HEK293 (cell line): ENCODE measurements around the gene CDK19.
A peak's percentile ranks its signal among the peaks of the same experiment; 100 is the strongest.

ENCODE experiments used
- CTCF ChIA-PET: fragments of 350-600 bp; formaldehyde crosslinking; extraction: SDS; loops from one replicate; lab custom pipeline; 2021; ENCODE audit warnings: antibody characterized with exemption; lab: Yijun Ruan, JAX
- POLR2A ChIA-PET: fragments of 300-600 bp; formaldehyde crosslinking; extraction: SDS; loops from one replicate; lab custom pipeline; 2020; ENCODE audit warnings: antibody characterized with exemption, inconsistent platforms; lab: Yijun Ruan, JAX
- H3K27ac ChIP-seq: fragments of 200-500 bp; sonication (Bioruptor generic); 2 replicates; pipeline ENCODE4 v1.5.1; 2014; ENCODE audit warnings: low read depth, low read length, control low read depth, inconsistent platforms; ENCODE audit errors: extremely low read depth
- H3K36me3 ChIP-seq, 2 experiments: fragments of 200-500 bp in 1 of 2; sonication (Bioruptor generic) in 1 of 2; 1 replicate in 1 of 2; 2 replicates in 1 of 2; pipeline ENCODE4 v1.5.1; 2014 to 2017; ENCODE audit warnings: inconsistent platforms in 2 of 2, low read length in 2 of 2; ENCODE audit not compliant: control insufficient read depth in 2 of 2, insufficient read depth in 1 of 2
- H3K4me1 ChIP-seq: fragments of 200-500 bp; sonication (Bioruptor generic); 2 replicates; pipeline ENCODE4 v1.5.1; 2014; ENCODE audit warnings: mild to moderate bottlenecking, low read length, inconsistent platforms; ENCODE audit not compliant: control insufficient read depth, insufficient read depth
- H3K4me3 ChIP-seq: 2 replicates; pipeline ENCODE4 v1.5.1; 2011; ENCODE audit warnings: low read depth, mild to moderate bottlenecking, control low read depth, low read length, moderate library complexity
- H3K9me3 ChIP-seq: fragments of 200-500 bp; sonication (Bioruptor generic); 2 replicates; pipeline ENCODE4 v1.5.1; 2014; ENCODE audit warnings: low read depth, low read length, inconsistent platforms; ENCODE audit not compliant: control insufficient read depth, insufficient read depth
- ATF2 ChIP-seq: fragments of 450-650 bp; formaldehyde crosslinking; IDR thresholded peaks from 2 replicates; pipeline ENCODE4 v1.5.1; 2016; ENCODE audit warnings: missing biosample characterization, missing genetic modification characterization, low read depth
- BCL11B ChIP-seq: fragments of 450-650 bp; formaldehyde crosslinking; IDR thresholded peaks from 2 replicates; pipeline ENCODE4 v1.5.1; 2016; ENCODE audit warnings: low read depth, missing biosample characterization, missing genetic modification characterization
- BCL6B ChIP-seq: fragments of 450-650 bp; formaldehyde crosslinking; IDR thresholded peaks from 2 replicates; pipeline ENCODE4 v1.5.1; 2017; ENCODE audit warnings: missing biosample characterization, missing genetic modification characterization
- KLF17 ChIP-seq: fragments of 450-650 bp; formaldehyde crosslinking; IDR thresholded peaks from 2 replicates; pipeline ENCODE4 v1.5.1; 2016; ENCODE audit warnings: missing biosample characterization, missing genetic modification characterization
- MYNN ChIP-seq: fragments of 450-650 bp; formaldehyde crosslinking; IDR thresholded peaks from 2 replicates; pipeline ENCODE4 v1.5.1; 2016; ENCODE audit warnings: missing biosample characterization, missing genetic modification characterization, borderline replicate concordance
- MZF1 ChIP-seq: fragments of 450-650 bp; formaldehyde crosslinking; IDR thresholded peaks from 2 replicates; pipeline ENCODE4 v1.5.1; 2017; ENCODE audit warnings: missing biosample characterization, missing genetic modification characterization, borderline replicate concordance
- OVOL3 ChIP-seq: fragments of 450-650 bp; formaldehyde crosslinking; IDR thresholded peaks from 2 replicates; pipeline ENCODE4 v1.5.1; 2016; ENCODE audit warnings: missing biosample characterization, missing genetic modification characterization
- PATZ1 ChIP-seq: fragments of 450-650 bp; formaldehyde crosslinking; IDR thresholded peaks from 2 replicates; pipeline ENCODE4 v1.5.1; 2016; ENCODE audit warnings: missing biosample characterization, missing genetic modification characterization
- PRDM6 ChIP-seq: fragments of 450-650 bp; formaldehyde crosslinking; IDR thresholded peaks from 2 replicates; pipeline ENCODE4 v1.5.1; 2017; ENCODE audit warnings: missing biosample characterization, missing genetic modification characterization
- YY1 ChIP-seq: fragments of 450-650 bp; formaldehyde crosslinking; IDR thresholded peaks from 2 replicates; pipeline ENCODE4 v1.5.1; 2018; ENCODE audit warnings: missing biosample characterization, missing genetic modification characterization
- ZBTB1 ChIP-seq: fragments of 450-650 bp; formaldehyde crosslinking; IDR thresholded peaks from 2 replicates; pipeline ENCODE4 v1.5.1; 2016; ENCODE audit warnings: missing biosample characterization, missing genetic modification characterization
- ZNF114 ChIP-seq: fragments of 450-650 bp; formaldehyde crosslinking; IDR thresholded peaks from 2 replicates; pipeline ENCODE4 v1.5.0; 2017; ENCODE audit warnings: missing biosample characterization, missing genetic modification characterization
- ZNF174 ChIP-seq: fragments of 450-650 bp; formaldehyde crosslinking; IDR thresholded peaks from 2 replicates; pipeline ENCODE4 v1.5.0; 2017; ENCODE audit warnings: missing biosample characterization, mild to moderate bottlenecking, missing genetic modification characterization
- ZNF175 ChIP-seq: fragments of 450-650 bp; formaldehyde crosslinking; IDR thresholded peaks from 2 replicates; pipeline ENCODE4 v1.5.1; 2016; ENCODE audit warnings: missing biosample characterization, missing genetic modification characterization
- ZNF2 ChIP-seq: fragments of 450-650 bp; formaldehyde crosslinking; IDR thresholded peaks from 2 replicates; pipeline ENCODE4 v1.5.1; 2016; ENCODE audit warnings: missing biosample characterization, missing genetic modification characterization
- ZNF302 ChIP-seq: fragments of 450-650 bp; formaldehyde crosslinking; IDR thresholded peaks from 2 replicates; pipeline ENCODE4 v1.5.1; 2016; ENCODE audit warnings: missing biosample characterization, missing genetic modification characterization, low read depth
- ZNF324 ChIP-seq: fragments of 450-650 bp; formaldehyde crosslinking; IDR thresholded peaks from 2 replicates; pipeline ENCODE4 v1.5.1; 2016; ENCODE audit warnings: missing biosample characterization, missing genetic modification characterization
- ZNF341 ChIP-seq: fragments of 450-650 bp; formaldehyde crosslinking; IDR thresholded peaks from 2 replicates; pipeline ENCODE4; 2016; ENCODE audit warnings: low read depth, missing biosample characterization, missing genetic modification characterization
- ZNF350 ChIP-seq: fragments of 450-650 bp; formaldehyde crosslinking; IDR thresholded peaks from 2 replicates; pipeline ENCODE4 v1.5.0; 2017; ENCODE audit warnings: missing biosample characterization, mild to moderate bottlenecking, missing genetic modification characterization
- ZNF544 ChIP-seq: fragments of 450-650 bp; formaldehyde crosslinking; IDR thresholded peaks from 2 replicates; pipeline ENCODE4 v1.5.0; 2017; ENCODE audit warnings: missing biosample characterization, missing genetic modification characterization
- ZNF596 ChIP-seq: fragments of 450-650 bp; IDR thresholded peaks from 2 replicates; pipeline ENCODE4 v1.5.0; 2018; ENCODE audit warnings: missing biosample characterization, mild to moderate bottlenecking, missing genetic modification characterization, moderate library complexity
- ZNF610 ChIP-seq: fragments of 450-650 bp; formaldehyde crosslinking; IDR thresholded peaks from 2 replicates; pipeline ENCODE4 v1.5.1; 2016; ENCODE audit warnings: missing biosample characterization, missing genetic modification characterization, borderline replicate concordance
- ZNF747 ChIP-seq: fragments of 450-650 bp; formaldehyde crosslinking; IDR thresholded peaks from 2 replicates; pipeline ENCODE4 v1.5.1; 2016; ENCODE audit warnings: missing biosample characterization, missing genetic modification characterization
- ZNF768 ChIP-seq: fragments of 450-650 bp; formaldehyde crosslinking; IDR thresholded peaks from 2 replicates; pipeline ENCODE4 v1.5.1; 2018; ENCODE audit warnings: missing biosample characterization, mild to moderate bottlenecking, missing genetic modification characterization
- ZNF837 ChIP-seq: fragments of 450-650 bp; formaldehyde crosslinking; IDR thresholded peaks from 2 replicates; pipeline ENCODE4 v1.5.1; 2016; ENCODE audit warnings: missing biosample characterization, missing genetic modification characterization
- ZSCAN16 ChIP-seq: fragments of 450-650 bp; formaldehyde crosslinking; IDR thresholded peaks from 2 replicates; pipeline ENCODE4 v1.5.1; 2016; ENCODE audit warnings: missing biosample characterization, missing genetic modification characterization

CDK19 gene

GRCh38 chr6:110664933-110665332 is 150.3 kb downstream of the CDK19 start:
- no peaks in the 10 kb centered on the region for H3K9me3 ChIP-seq
- POLR2A ChIA-PET = no interaction called here
- no peak overlapping the region for H3K27ac ChIP-seq
- no peak overlapping the region for H3K4me3 ChIP-seq
- H3K4me1 ChIP-seq = no peaks in the 10 kb centered on the region
- no peak for TF ChIP-seq ZNF747
- no peak for TF ChIP-seq BCL6B (tag by site-specific recombination)
- no peak for TF ChIP-seq ZNF341 (tag by site-specific recombination)
- no peak for TF ChIP-seq KLF17
- TF ChIP-seq ZNF768 (tag by site-specific recombination) = no peak
- TF ChIP-seq MYNN (tag by site-specific recombination) = no peak
- no peak for TF ChIP-seq PATZ1 (tag by site-specific recombination)
- TF ChIP-seq ZNF350 = no peak
- no peak for TF ChIP-seq BCL11B (tag by site-specific recombination)
- no peak for TF ChIP-seq ZNF324 (tag by site-specific recombination)
- no peak for TF ChIP-seq ZNF596 (tag by site-specific recombination)
- no peak for TF ChIP-seq ZNF174 (tag by site-specific recombination)
- TF ChIP-seq ZNF175 (tag by site-specific recombination) = no peak
- CTCF ChIA-PET = interaction anchor here (1.1 kb wide), 1 partner anchor 17 kb away, joined by 4 read pairs; no protein-coding TSS in a partner anchor
- H3K36me3 ChIP-seq = no peaks in the 10 kb centered on the region; a peak in 1 of 3 replicates

- POLR2A ChIA-PET = no interaction called here
Observed at GRCh38 chr6:110662490-110663211, 152.6 kb downstream of the CDK19 start.

More at GRCh38 chr6:110662490-110663211, 152.6 kb downstream of the CDK19 start:
- Histone ChIP-seq H3K9me3 (no peaks in the 10 kb centered on the region), H3K27ac (no peak overlapping the region), H3K36me3 (no peaks in the 10 kb centered on the region; a peak in 1 of 3 replicates)
- CTCF ChIA-PET = interaction anchor here (0.7 kb wide), 1 partner anchor 294 kb away, joined by 3 read pairs; no protein-coding TSS in a partner anchor
- TF ChIP-seq MZF1 (tag by site-specific recombination) (no peak), OVOL3 (tag by site-specific recombination) (no peak), ZNF302 (no peak), ZNF837 (tag by site-specific recombination) (no peak), ZBTB1 (tag by site-specific recombination) (no peak), ZNF2 (no peak), ZSCAN16 (no peak), ZNF114 (tag by site-specific recombination) (no peak), PRDM6 (tag by site-specific recombination) (peak; percentile 36; the same call in 1 of the 2 replicates), ATF2 (tag by site-specific recombination) (peak; percentile 73), ZNF544 (tag by site-specific recombination) (no peak), YY1 (no peak), ZNF610 (no peak)
- TF ChIP-seq, all 188 proteins: peak for 2
- Histone ChIP-seq H3K4me1 (no peaks in the 10 kb centered on the region), H3K4me3 (no peak overlapping the region)
